HG02970 (cell line): Measurements from ENCODE around the gene ZNF839.
"Not testable (repeated sequence)": the region's sequence is repeated elsewhere in the genome, so short reads cannot be mapped to it uniquely, and the experiment has no call there.

Experiments
- ATAC-seq: cut with Tn5 transposase; IDR thresholded peaks from one replicate; pipeline ENCODE4 v1.9.1; 2021; ENCODE audit warnings: mild to moderate bottlenecking, moderate library complexity, moderate number of reproducible peaks; ENCODE audit not compliant: unreplicated experiment, low FRiP score

ZNF839 gene

DNA sequence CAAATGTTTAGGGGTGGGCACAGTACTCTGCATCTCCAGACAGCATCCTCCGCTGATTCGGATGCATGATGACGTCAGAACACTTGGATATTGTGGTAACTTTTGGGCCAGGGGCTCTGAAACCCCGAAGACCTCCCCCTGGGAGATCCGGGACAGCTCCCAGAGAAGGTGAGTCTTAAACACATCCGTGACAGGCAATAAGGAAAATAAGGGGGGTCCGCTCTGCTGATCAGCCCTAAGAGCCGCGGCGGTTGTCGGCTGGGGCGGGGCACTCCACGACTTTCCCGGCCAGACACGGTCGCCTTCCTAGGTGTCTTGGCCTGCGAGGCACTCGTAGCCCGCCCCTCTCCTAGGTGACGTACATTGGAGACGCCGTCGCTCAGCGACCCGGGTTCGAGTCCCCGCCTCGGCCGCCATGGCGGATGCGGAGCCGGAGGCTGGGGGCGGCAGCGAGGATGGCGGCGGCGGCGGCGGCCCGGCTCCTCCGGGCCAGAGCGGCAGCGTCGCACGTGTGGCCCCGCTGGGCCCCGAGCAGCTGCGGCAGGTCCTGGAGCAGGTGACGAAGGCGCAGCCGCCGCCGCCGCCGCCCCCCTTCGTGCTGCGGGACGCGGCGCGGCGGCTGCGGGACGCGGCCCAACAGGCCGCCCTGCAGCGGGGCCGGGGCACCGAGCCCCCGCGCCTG, at the start of gene ZNF839:
ZNF839 (plus strand) TSS at position 396 of the 682 bp plus-strand sequence; CDS start at position 416, 20 bp downstream.
- ATAC-seq = no peak

GRCh38 chr14:102272392-102272791, 47.2 kb upstream of the ZNF839 start:
- ATAC-seq = no peak

- ATAC-seq = no peak
Observed at GRCh38 chr14:102275866-102276265, 43.7 kb upstream of the ZNF839 start.

GRCh38 chr14:102277874-102278630, 41.5 kb upstream of the ZNF839 start:
- no peak for ATAC-seq

DNA sequence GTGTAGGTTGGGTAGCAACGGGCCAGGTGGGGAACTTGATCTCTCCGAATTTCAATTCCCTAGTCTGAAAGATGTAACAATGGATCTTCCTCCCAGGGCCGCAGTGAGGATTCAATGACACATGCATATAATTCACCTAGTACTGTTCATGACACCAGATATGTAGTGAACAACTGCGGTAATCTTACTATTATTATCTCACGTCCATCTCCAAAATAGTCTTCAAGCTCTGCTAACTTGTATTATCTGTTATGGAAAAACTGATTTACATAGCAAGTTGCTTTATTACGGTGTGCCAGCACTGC, 41.0 kb upstream of the ZNF839 start:
- ATAC-seq = no peak

- ATAC-seq = no peak
Observed at GRCh38 chr14:102279282-102279681, 40.3 kb upstream of the ZNF839 start.

DNA sequence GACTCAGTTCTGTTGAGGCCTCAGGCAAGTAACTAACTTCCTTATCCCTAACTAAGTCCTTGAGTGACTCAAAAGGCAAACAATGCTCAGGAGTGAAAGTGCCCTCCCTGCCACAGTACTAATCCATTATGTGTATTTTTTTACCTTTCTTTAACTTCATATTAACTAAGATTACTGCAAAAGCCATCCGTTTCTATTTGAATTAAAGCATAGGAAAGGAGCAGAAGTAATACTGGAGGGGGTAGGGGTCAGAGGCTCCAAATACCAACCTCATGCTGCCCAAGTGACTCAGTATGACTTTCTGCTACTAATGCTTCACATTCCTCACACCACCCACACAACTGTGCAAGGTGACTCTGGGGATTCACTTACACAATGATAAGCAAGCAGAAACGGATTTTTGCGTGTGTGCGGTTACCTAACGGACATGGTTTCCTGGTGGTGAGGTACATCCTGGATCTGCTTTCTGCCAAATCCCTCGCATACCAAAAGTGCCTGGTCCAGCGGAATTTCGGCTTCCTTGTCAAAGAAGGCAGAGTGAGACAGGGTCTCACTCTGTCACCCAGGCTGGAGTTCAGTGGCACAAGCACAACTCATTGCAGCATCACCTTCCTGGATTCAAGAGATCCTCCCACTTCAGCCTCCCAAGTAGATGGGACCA, 39.7 kb upstream of the ZNF839 start:
- no peak for ATAC-seq

DNA sequence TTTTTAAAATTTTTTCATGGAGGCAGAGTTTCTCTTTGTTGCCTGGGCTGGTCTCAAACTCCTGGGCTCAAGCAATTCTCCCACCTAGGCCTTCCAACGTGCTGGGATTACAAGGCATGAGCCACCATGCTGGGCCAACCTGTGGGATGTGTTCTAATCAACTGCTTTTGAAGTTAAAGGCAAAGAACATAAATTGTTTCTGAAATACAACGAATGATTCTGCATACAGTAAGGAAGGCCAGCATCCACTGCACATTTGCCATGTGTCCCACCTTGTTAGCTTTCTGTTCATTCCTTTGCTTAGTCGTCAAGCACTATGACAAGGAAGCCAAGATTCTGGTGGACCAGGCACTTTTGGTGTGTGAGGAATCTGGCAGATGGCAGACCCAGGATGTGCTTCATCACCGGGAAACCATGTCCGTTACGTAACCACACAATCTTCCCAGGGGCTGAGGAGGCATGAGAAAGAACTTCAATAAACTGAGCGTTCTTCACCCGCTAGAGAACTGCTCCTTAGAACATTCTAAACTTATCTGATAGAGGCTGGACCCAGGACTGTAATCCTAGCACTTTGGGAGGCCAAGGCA, 39.1 kb upstream of the ZNF839 start:
- ATAC-seq = no peak

GRCh38 chr14:102282751-102283465, 36.6 kb upstream of the ZNF839 start:
- no peak for ATAC-seq

DNA sequence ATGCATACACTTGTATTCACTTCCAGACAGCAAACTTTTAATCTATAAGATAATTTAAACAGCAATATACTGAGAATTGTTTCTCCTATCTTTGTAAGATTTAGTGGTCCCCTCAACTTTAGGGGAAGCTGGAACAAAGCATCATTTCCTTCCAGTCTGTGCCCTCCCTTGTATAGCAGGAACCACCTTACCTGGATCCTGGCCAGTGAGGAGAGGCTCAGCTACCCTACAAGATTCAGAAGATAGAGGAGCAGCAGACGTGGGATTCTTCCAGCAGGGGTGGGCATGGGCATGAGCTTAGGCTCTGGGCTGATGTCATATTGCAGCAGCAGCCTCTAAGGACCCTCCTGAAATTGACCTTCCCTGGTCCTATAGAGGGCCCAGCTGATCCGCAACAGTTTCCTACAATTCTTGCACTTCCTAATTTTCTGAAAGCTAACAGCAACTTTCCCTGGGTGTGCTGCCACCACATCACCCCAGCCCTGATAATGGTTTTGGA, 35.9 kb upstream of the ZNF839 start:
- no peak for ATAC-seq

DNA sequence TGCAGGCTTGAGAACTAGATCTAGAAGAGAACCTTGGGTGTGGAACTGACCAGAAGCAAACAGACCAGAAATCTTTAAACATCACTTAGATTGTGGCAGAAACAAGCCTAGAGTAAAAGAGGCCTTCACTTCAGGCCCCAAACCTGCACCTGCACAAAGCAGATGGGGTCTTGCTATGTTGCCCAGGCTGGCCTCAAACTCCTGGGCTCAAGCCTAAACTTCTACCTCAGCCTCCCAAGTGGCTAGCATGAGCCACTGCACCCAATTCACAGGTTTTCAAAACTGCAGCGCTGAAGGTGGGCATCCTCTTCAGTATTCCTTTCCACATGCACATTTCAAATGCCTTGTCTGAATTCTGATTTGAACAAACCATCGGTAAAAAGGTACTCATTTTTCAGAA, 34.4 kb upstream of the ZNF839 start:
- no peak for ATAC-seq

GRCh38 chr14:102288139-102288538, 31.4 kb upstream of the ZNF839 start:
- no peak for ATAC-seq

DNA sequence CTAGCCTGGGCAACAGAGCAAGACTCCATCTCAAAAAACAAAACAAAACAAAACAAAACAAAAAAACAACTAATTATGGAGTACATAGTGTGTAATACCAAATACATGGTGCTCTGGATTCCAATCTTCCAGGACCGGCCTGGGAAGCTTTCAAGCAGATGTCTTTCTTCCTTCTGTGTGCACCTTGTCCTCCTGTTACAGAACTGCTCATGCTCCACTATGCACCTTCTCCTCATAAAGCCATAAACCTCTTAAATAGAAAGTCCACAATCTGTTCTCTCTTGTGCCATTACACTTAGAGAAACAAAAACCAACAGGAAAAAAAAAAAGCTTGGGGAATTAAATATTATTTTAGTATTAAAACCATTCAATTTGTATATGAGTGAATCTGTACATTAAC, 27.1 kb upstream of the ZNF839 start:
- no peak for ATAC-seq

DNA sequence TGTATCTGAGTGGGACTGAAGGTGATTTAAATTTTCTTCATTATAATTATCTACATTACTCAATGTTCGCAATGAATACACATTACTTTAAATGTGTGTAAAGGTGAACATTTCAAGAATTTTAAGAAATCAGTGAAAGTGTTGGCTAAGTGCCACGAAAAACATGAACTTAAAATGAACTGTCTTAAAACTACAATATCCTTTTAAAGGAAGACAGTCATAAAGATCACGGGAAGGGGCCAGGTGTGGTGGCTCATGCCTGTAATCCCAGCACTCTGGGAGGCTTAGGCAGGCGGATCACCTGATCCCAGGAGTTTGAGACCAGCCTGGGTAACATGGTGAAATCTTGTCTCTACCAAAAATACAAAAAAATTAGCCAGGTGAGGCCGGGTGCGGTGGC, 25.8 kb upstream of the ZNF839 start:
- ATAC-seq = no peak

DNA sequence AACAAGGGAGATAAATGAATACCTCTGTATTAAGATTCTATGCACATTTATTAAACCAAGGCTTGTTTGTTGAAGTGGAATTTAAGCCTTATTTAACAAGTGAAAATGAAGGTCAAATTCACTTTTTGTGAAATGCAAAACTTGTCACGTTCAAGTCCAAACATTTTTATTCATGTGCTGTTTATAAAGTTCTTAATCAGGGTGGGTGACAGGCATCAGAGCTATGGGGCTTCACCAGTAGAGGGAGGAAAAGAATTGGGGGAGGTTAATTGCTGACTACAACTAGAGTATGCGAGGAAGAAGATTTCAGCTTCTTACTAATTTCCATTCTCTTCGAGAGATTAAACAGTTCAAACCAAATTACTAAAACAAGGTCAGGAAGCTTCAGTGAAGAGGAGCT, 24.3 kb upstream of the ZNF839 start:
- ATAC-seq = no peak

GRCh38 chr14:102297436-102298170, 21.9 kb upstream of the ZNF839 start:
- ATAC-seq = no peak

DNA sequence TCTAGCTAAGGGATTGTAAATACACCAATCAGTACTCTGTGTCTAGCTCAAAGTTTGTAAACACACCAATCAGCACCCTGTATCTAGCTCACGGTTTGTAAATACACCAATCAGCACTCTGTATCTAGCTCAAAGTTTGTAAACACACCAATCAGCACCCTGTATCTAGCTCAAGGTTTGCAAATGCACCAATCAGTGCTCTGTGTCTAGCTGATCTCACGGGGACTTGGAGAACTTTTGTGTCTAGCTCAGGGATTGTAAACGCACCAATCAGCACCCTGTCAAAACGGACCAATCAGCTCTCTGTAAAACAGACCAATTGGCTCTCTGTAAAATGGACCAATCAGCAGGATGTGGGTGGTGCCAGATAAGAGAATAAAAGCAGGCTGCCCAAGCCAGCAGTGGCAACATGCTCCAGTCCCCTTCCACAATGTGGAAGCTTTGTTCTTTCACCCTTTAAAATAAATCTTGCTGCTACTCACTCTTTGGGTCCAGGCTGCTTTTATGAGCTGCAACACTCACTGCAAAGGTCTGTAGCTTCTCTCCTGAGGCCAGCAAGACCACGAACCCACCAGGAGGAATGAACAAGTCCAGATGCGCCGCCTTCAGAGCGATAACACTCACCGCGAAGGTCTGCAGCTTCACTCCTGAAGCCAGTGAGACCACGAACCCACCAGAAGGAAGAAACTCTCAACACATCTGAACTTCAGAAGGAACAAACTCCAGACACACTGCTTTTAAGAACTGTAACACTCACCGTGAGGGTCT, 21.1 kb upstream of the ZNF839 start:
- ATAC-seq = not testable (repeated sequence)

GRCh38 chr14:102303664-102304063, 15.9 kb upstream of the ZNF839 start:
- no peak for ATAC-seq
